ENCODE data around the gene PPME1.

DNA sequence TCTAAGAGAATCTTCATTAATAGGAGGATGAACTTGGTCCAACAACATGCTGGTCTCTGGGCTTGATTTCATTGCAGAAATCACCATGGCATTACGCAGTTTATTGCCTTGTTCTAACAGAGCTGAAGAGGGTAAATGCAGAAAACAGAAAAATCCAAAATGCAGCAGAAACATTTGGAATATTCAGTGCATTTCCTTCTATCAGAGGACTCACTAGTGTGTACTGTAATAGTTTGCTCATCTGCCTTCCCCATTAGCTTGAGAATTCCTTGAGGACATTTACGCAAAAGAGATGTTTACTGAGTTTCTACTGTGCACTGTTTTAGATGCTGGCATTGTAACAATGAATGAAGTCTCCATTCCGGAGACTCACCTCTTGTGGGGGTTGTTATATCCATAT is 37.7 kb upstream of the PPME1 start:
- TF ChIP-seq, protein P1, sequence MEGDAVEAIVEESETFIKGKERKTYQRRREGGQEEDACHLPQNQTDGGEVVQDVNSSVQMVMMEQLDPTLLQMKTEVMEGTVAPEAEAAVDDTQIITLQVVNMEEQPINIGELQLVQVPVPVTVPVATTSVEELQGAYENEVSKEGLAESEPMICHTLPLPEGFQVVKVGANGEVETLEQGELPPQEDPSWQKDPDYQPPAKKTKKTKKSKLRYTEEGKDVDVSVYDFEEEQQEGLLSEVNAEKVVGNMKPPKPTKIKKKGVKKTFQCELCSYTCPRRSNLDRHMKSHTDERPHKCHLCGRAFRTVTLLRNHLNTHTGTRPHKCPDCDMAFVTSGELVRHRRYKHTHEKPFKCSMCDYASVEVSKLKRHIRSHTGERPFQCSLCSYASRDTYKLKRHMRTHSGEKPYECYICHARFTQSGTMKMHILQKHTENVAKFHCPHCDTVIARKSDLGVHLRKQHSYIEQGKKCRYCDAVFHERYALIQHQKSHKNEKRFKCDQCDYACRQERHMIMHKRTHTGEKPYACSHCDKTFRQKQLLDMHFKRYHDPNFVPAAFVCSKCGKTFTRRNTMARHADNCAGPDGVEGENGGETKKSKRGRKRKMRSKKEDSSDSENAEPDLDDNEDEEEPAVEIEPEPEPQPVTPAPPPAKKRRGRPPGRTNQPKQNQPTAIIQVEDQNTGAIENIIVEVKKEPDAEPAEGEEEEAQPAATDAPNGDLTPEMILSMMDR (IDR thresholded peaks at IDR 0.05; ENCODE audit: low read length) = no peak
- no peak for TF ChIP-seq EZH2 (IDR thresholded peaks at IDR 0.05; ENCODE audit: borderline replicate concordance, low read length)
